ENCODE measurements around the gene GDI1.

The GDI1 gene

GRCh38 chrX:154462396-154462795 lies 25.4 kb downstream of the GDI1 start:
- no CpG with 5 or more reads among the region's 8 CpGs for WGBS (ENCODE audit: insufficient coverage, insufficient read length)
- no peaks in the 10 kb centered on the region for H3K27me3 ChIP-seq (ENCODE audit: control insufficient read depth, insufficient read depth, low read length)
- H3K27ac ChIP-seq (ENCODE audit: low read length), result no peak overlapping the region
- no peaks in the 10 kb centered on the region for H3K9me3 ChIP-seq (ENCODE audit: control insufficient read depth, insufficient read depth, low read length)
- no peak for DNase-seq (ENCODE audit: low read depth, low spot score)
- H3K4me1 ChIP-seq (ENCODE audit: control insufficient read depth, insufficient read depth, low read length), result peaks cover 1% of the 10 kb centered on the region; the same call in 1 of the 2 replicates
- no peak overlapping the region for H3K4me3 ChIP-seq (ENCODE audit: low read length)
- peaks cover 11% of the 10 kb centered on the region for H3K36me3 ChIP-seq (ENCODE audit: control insufficient read depth, insufficient read depth, low read length)

- WGBS (ENCODE audit: insufficient coverage, insufficient read length), result no CpG with 5 or more reads among the region's 36 CpGs
- Histone ChIP-seq H3K27ac (ENCODE audit: low read length) (no peak overlapping the region), H3K27me3 (ENCODE audit: control insufficient read depth, insufficient read depth, low read length) (no peaks in the 10 kb centered on the region), H3K4me3 (ENCODE audit: low read length) (no peak overlapping the region), H3K4me1 (ENCODE audit: control insufficient read depth, insufficient read depth, low read length) (peaks cover 1% of the 10 kb centered on the region; the same call in 1 of the 2 replicates), H3K36me3 (ENCODE audit: control insufficient read depth, insufficient read depth, low read length) (peaks cover 22% of the 10 kb centered on the region), H3K9me3 (ENCODE audit: control insufficient read depth, insufficient read depth, low read length) (no peaks in the 10 kb centered on the region)
- no peak for DNase-seq (ENCODE audit: low read depth, low spot score)
These were observed 26.8 kb downstream of the GDI1 start for GRCh38 chrX:154463611-154464220.

- no CpG with 5 or more reads among the region's 28 CpGs for WGBS (ENCODE audit: insufficient coverage, insufficient read length)
- peaks cover 28% of the 10 kb centered on the region for H3K36me3 ChIP-seq (ENCODE audit: control insufficient read depth, insufficient read depth, low read length)
These were observed 27.9 kb downstream of the GDI1 start for GRCh38 chrX:154464806-154465365.

GRCh38 chrX:154465601-154466000 lies 28.6 kb downstream of the GDI1 start:
- no peak for DNase-seq (ENCODE audit: low read depth, low spot score)
- Histone ChIP-seq H3K27ac (ENCODE audit: low read length) (no peak overlapping the region), H3K4me3 (ENCODE audit: low read length) (no peak overlapping the region), H3K27me3 (ENCODE audit: control insufficient read depth, insufficient read depth, low read length) (no peaks in the 10 kb centered on the region), H3K36me3 (ENCODE audit: control insufficient read depth, insufficient read depth, low read length) (peaks cover 32% of the 10 kb centered on the region), H3K4me1 (ENCODE audit: control insufficient read depth, insufficient read depth, low read length) (no peaks in the 10 kb centered on the region), H3K9me3 (ENCODE audit: control insufficient read depth, insufficient read depth, low read length) (no peaks in the 10 kb centered on the region)
- WGBS (ENCODE audit: insufficient coverage, insufficient read length), result no CpG with 5 or more reads among the region's 14 CpGs

More at GRCh38 chrX:154464806-154465365, 27.9 kb downstream of the GDI1 start:
- Histone ChIP-seq H3K4me3 (ENCODE audit: low read length) (no peak overlapping the region), H3K27me3 (ENCODE audit: control insufficient read depth, insufficient read depth, low read length) (no peaks in the 10 kb centered on the region), H3K27ac (ENCODE audit: low read length) (no peak overlapping the region), H3K9me3 (ENCODE audit: control insufficient read depth, insufficient read depth, low read length) (no peaks in the 10 kb centered on the region), H3K4me1 (ENCODE audit: control insufficient read depth, insufficient read depth, low read length) (no peaks in the 10 kb centered on the region)
- no peak for DNase-seq (ENCODE audit: low read depth, low spot score)

- no peak for DNase-seq (ENCODE audit: low read depth, low spot score)
- Histone ChIP-seq H3K4me1 (ENCODE audit: control insufficient read depth, insufficient read depth, low read length) (no peaks in the 10 kb centered on the region), H3K27ac (ENCODE audit: low read length) (no peak overlapping the region), H3K4me3 (ENCODE audit: low read length) (no peak overlapping the region), H3K27me3 (ENCODE audit: control insufficient read depth, insufficient read depth, low read length) (no peaks in the 10 kb centered on the region), H3K36me3 (ENCODE audit: control insufficient read depth, insufficient read depth, low read length) (peaks cover 33% of the 10 kb centered on the region), H3K9me3 (ENCODE audit: control insufficient read depth, insufficient read depth, low read length) (no peaks in the 10 kb centered on the region)
- no CpG with 5 or more reads among the region's 32 CpGs for WGBS (ENCODE audit: insufficient coverage, insufficient read length)
These were observed 29.1 kb downstream of the GDI1 start for GRCh38 chrX:154466036-154466435.

- H3K9me3 ChIP-seq (ENCODE audit: control insufficient read depth, insufficient read depth, low read length), result no peaks in the 10 kb centered on the region
- no peaks in the 10 kb centered on the region for H3K4me1 ChIP-seq (ENCODE audit: control insufficient read depth, insufficient read depth, low read length)
- no peak overlapping the region for H3K27ac ChIP-seq (ENCODE audit: low read length)
- no peak for DNase-seq (ENCODE audit: low read depth, low spot score)
- WGBS (ENCODE audit: insufficient coverage, insufficient read length), result no CpG with 5 or more reads among the region's 15 CpGs
- H3K36me3 ChIP-seq (ENCODE audit: control insufficient read depth, insufficient read depth, low read length), result peaks cover 33% of the 10 kb centered on the region
- H3K27me3 ChIP-seq (ENCODE audit: control insufficient read depth, insufficient read depth, low read length), result no peaks in the 10 kb centered on the region
- H3K4me3 ChIP-seq (ENCODE audit: low read length), result no peak overlapping the region
These were observed 30.0 kb downstream of the GDI1 start for GRCh38 chrX:154466907-154467306.

- no peak for DNase-seq (ENCODE audit: low read depth, low spot score)
- Histone ChIP-seq H3K36me3 (ENCODE audit: control insufficient read depth, insufficient read depth, low read length) (peaks cover 33% of the 10 kb centered on the region), H3K4me1 (ENCODE audit: control insufficient read depth, insufficient read depth, low read length) (no peaks in the 10 kb centered on the region), H3K4me3 (ENCODE audit: low read length) (no peak overlapping the region), H3K27me3 (ENCODE audit: control insufficient read depth, insufficient read depth, low read length) (no peaks in the 10 kb centered on the region), H3K9me3 (ENCODE audit: control insufficient read depth, insufficient read depth, low read length) (no peaks in the 10 kb centered on the region), H3K27ac (ENCODE audit: low read length) (no peak overlapping the region)
- no CpG with 5 or more reads among the region's 21 CpGs for WGBS (ENCODE audit: insufficient coverage, insufficient read length)
These were observed 30.6 kb downstream of the GDI1 start for GRCh38 chrX:154467556-154467955.

GRCh38 chrX:154468217-154468616 lies 31.3 kb downstream of the GDI1 start:
- Histone ChIP-seq H3K27ac (ENCODE audit: low read length) (no peak overlapping the region), H3K9me3 (ENCODE audit: control insufficient read depth, insufficient read depth, low read length) (no peaks in the 10 kb centered on the region), H3K4me1 (ENCODE audit: control insufficient read depth, insufficient read depth, low read length) (no peaks in the 10 kb centered on the region), H3K27me3 (ENCODE audit: control insufficient read depth, insufficient read depth, low read length) (no peaks in the 10 kb centered on the region), H3K36me3 (ENCODE audit: control insufficient read depth, insufficient read depth, low read length) (peaks cover 33% of the 10 kb centered on the region), H3K4me3 (ENCODE audit: low read length) (no peak overlapping the region)
- DNase-seq (ENCODE audit: low read depth, low spot score), result no peak
- no CpG with 5 or more reads among the region's 23 CpGs for WGBS (ENCODE audit: insufficient coverage, insufficient read length)

GRCh38 chrX:154469114-154469513 lies 32.2 kb downstream of the GDI1 start:
- no peak overlapping the region for H3K27ac ChIP-seq (ENCODE audit: low read length)
- WGBS (ENCODE audit: insufficient coverage, insufficient read length), result no CpG with 5 or more reads among the region's 9 CpGs
- H3K9me3 ChIP-seq (ENCODE audit: control insufficient read depth, insufficient read depth, low read length), result no peaks in the 10 kb centered on the region
- no peaks in the 10 kb centered on the region for H3K4me1 ChIP-seq (ENCODE audit: control insufficient read depth, insufficient read depth, low read length)
- H3K36me3 ChIP-seq (ENCODE audit: control insufficient read depth, insufficient read depth, low read length), result peaks cover 33% of the 10 kb centered on the region
- H3K27me3 ChIP-seq (ENCODE audit: control insufficient read depth, insufficient read depth, low read length), result no peaks in the 10 kb centered on the region
- no peak overlapping the region for H3K4me3 ChIP-seq (ENCODE audit: low read length)
- no peak for DNase-seq (ENCODE audit: low read depth, low spot score)

GRCh38 chrX:154469880-154470279 lies 32.9 kb downstream of the GDI1 start:
- Histone ChIP-seq H3K36me3 (ENCODE audit: control insufficient read depth, insufficient read depth, low read length) (peaks cover 33% of the 10 kb centered on the region), H3K27me3 (ENCODE audit: control insufficient read depth, insufficient read depth, low read length) (no peaks in the 10 kb centered on the region), H3K27ac (ENCODE audit: low read length) (no peak overlapping the region), H3K4me1 (ENCODE audit: control insufficient read depth, insufficient read depth, low read length) (no peaks in the 10 kb centered on the region), H3K4me3 (ENCODE audit: low read length) (no peak overlapping the region), H3K9me3 (ENCODE audit: control insufficient read depth, insufficient read depth, low read length) (no peaks in the 10 kb centered on the region)
- WGBS (ENCODE audit: insufficient coverage, insufficient read length), result no CpG with 5 or more reads among the region's 18 CpGs
- no peak for DNase-seq (ENCODE audit: low read depth, low spot score)

- Histone ChIP-seq H3K27me3 (ENCODE audit: control insufficient read depth, insufficient read depth, low read length) (no peaks in the 10 kb centered on the region), H3K36me3 (ENCODE audit: control insufficient read depth, insufficient read depth, low read length) (peaks cover 33% of the 10 kb centered on the region), H3K9me3 (ENCODE audit: control insufficient read depth, insufficient read depth, low read length) (no peaks in the 10 kb centered on the region), H3K4me3 (ENCODE audit: low read length) (no peak overlapping the region), H3K27ac (ENCODE audit: low read length) (no peak overlapping the region), H3K4me1 (ENCODE audit: control insufficient read depth, insufficient read depth, low read length) (no peaks in the 10 kb centered on the region)
- WGBS (ENCODE audit: insufficient coverage, insufficient read length), result no CpG with 5 or more reads among the region's 14 CpGs
- DNase-seq (ENCODE audit: low read depth, low spot score), result no peak
These were observed 33.5 kb downstream of the GDI1 start for GRCh38 chrX:154470434-154470833.

Data from iPS DF 6.9 (cell line).